ENCODE data around the gene UMOD.

UMOD gene

GRCh38 chr16:20363191-20363590 is 10.7 kb upstream of the UMOD start:
- Histone ChIP-seq H3K27ac (ENCODE audit: low read depth, low read length) (no peak overlapping the region), H3K36me3 (ENCODE audit: control insufficient read depth in 1 of 2, insufficient read depth in 2 of 2, low read length in 2 of 2) (no peaks in the 10 kb centered on the region), H3K9me3 (ENCODE audit: insufficient read depth, low read depth, low read length) (no peaks in the 10 kb centered on the region), H3K79me2 (ENCODE audit: control insufficient read depth, insufficient read depth, low read length, poor library complexity) (no peaks in the 10 kb centered on the region), H2BK120ac (ENCODE audit: insufficient read depth, low read length, poor library complexity) (no peak overlapping the region), H4K91ac (ENCODE audit: low read depth, low read length) (no peak overlapping the region), H3K79me1 (ENCODE audit: low read length) (no peaks in the 10 kb centered on the region), H2AFZ (ENCODE audit: insufficient read depth, low read length, poor library complexity) (no peak overlapping the region), H3K4me1 (ENCODE audit: control insufficient read depth in 1 of 2, insufficient read depth in 2 of 2, low read length in 2 of 2) (no peaks in the 10 kb centered on the region), H2BK5ac (ENCODE audit: low read depth, low read length, poor library complexity) (no peak overlapping the region), H3K27me3 (ENCODE audit: insufficient read depth, low read length) (no peaks in the 10 kb centered on the region), H3K18ac (ENCODE audit: low read length) (no peak overlapping the region), H4K12ac (ENCODE audit: low read depth, low read length) (no peak overlapping the region), H3K14ac (ENCODE audit: low read length) (no peak overlapping the region), H2AK5ac (ENCODE audit: low read length) (no peak overlapping the region), H2BK12ac (ENCODE audit: low read length) (no peak overlapping the region), H3K23ac (ENCODE audit: low read length) (no peak overlapping the region), H3K4me2 (ENCODE audit: low read length) (no peak overlapping the region), H3K4me3 (ENCODE audit: low read depth, low read length) (no peak overlapping the region), H3K4ac (ENCODE audit: low read depth, low read length) (no peak overlapping the region), H3K9ac (ENCODE audit: low read length) (no peak overlapping the region), H4K8ac (ENCODE audit: low read depth, low read length) (no peak overlapping the region)
- WGBS (ENCODE audit: extremely low coverage, insufficient coverage, insufficient read length): no CpG with 5 or more reads among the region's 2 CpGs
- DNase-seq: no peak

GRCh38 chr16:20359997-20360396 is 7.5 kb upstream of the UMOD start:
- Histone ChIP-seq H2BK120ac (ENCODE audit: insufficient read depth, low read length, poor library complexity) (no peak overlapping the region), H3K9me3 (ENCODE audit: insufficient read depth, low read depth, low read length) (peaks cover 2% of the 10 kb centered on the region), H4K91ac (ENCODE audit: low read depth, low read length) (no peak overlapping the region), H3K27ac (ENCODE audit: low read depth, low read length) (no peak overlapping the region), H2BK5ac (ENCODE audit: low read depth, low read length, poor library complexity) (no peak overlapping the region), H3K27me3 (ENCODE audit: insufficient read depth, low read length) (no peaks in the 10 kb centered on the region), H2AK5ac (ENCODE audit: low read length) (no peak overlapping the region), H3K79me2 (ENCODE audit: control insufficient read depth, insufficient read depth, low read length, poor library complexity) (no peaks in the 10 kb centered on the region), H3K23ac (ENCODE audit: low read length) (no peak overlapping the region), H3K4me2 (ENCODE audit: low read length) (no peak overlapping the region), H3K18ac (ENCODE audit: low read length) (no peak overlapping the region), H3K4ac (ENCODE audit: low read depth, low read length) (no peak overlapping the region), H3K4me1 (ENCODE audit: control insufficient read depth in 1 of 2, insufficient read depth in 2 of 2, low read length in 2 of 2) (no peaks in the 10 kb centered on the region), H2BK12ac (ENCODE audit: low read length) (no peak overlapping the region), H3K36me3 (ENCODE audit: control insufficient read depth in 1 of 2, insufficient read depth in 2 of 2, low read length in 2 of 2) (no peaks in the 10 kb centered on the region), H4K8ac (ENCODE audit: low read depth, low read length) (no peak overlapping the region), H3K79me1 (ENCODE audit: low read length) (no peaks in the 10 kb centered on the region), H3K9ac (ENCODE audit: low read length) (no peak overlapping the region), H3K14ac (ENCODE audit: low read length) (no peak overlapping the region), H3K4me3 (ENCODE audit: low read depth, low read length) (no peak overlapping the region), H2AFZ (ENCODE audit: insufficient read depth, low read length, poor library complexity) (no peak overlapping the region), H4K12ac (ENCODE audit: low read depth, low read length) (no peak overlapping the region)
- WGBS (ENCODE audit: extremely low coverage, insufficient coverage, insufficient read length): no CpG with 5 or more reads among the region's 2 CpGs
- no peak for DNase-seq

- no peak overlapping the region for H3K4me2 ChIP-seq (ENCODE audit: low read length)
- H4K91ac ChIP-seq (ENCODE audit: low read depth, low read length): no peak overlapping the region
- no peak overlapping the region for H3K4me3 ChIP-seq (ENCODE audit: low read depth, low read length)
- H3K4ac ChIP-seq (ENCODE audit: low read depth, low read length): no peak overlapping the region
- no peak overlapping the region for H3K14ac ChIP-seq (ENCODE audit: low read length)
- no peak overlapping the region for H2BK12ac ChIP-seq (ENCODE audit: low read length)
- no peak overlapping the region for H2AK5ac ChIP-seq (ENCODE audit: low read length)
- DNase-seq: no peak
- H2BK120ac ChIP-seq (ENCODE audit: insufficient read depth, low read length, poor library complexity): no peak overlapping the region
- no CpG with 5 or more reads among the region's 7 CpGs for WGBS (ENCODE audit: extremely low coverage, insufficient coverage, insufficient read length)
- no peaks in the 10 kb centered on the region for H3K79me1 ChIP-seq (ENCODE audit: low read length)
- H3K27me3 ChIP-seq (ENCODE audit: insufficient read depth, low read length): no peaks in the 10 kb centered on the region
- no peak overlapping the region for H3K18ac ChIP-seq (ENCODE audit: low read length)
- no peak overlapping the region for H4K12ac ChIP-seq (ENCODE audit: low read depth, low read length)
- no peak overlapping the region for H3K23ac ChIP-seq (ENCODE audit: low read length)
- H2BK5ac ChIP-seq (ENCODE audit: low read depth, low read length, poor library complexity): no peak overlapping the region
- H3K9me3 ChIP-seq (ENCODE audit: insufficient read depth, low read depth, low read length): peaks cover 2% of the 10 kb centered on the region
- no peak overlapping the region for H4K8ac ChIP-seq (ENCODE audit: low read depth, low read length)
- no peak overlapping the region for H2AFZ ChIP-seq (ENCODE audit: insufficient read depth, low read length, poor library complexity)
- no peaks in the 10 kb centered on the region for H3K4me1 ChIP-seq (ENCODE audit: control insufficient read depth in 1 of 2, insufficient read depth in 2 of 2, low read length in 2 of 2)
- no peaks in the 10 kb centered on the region for H3K36me3 ChIP-seq (ENCODE audit: control insufficient read depth in 1 of 2, insufficient read depth in 2 of 2, low read length in 2 of 2)
- H3K27ac ChIP-seq (ENCODE audit: low read depth, low read length): no peak overlapping the region
- no peak overlapping the region for H3K9ac ChIP-seq (ENCODE audit: low read length)
- H3K79me2 ChIP-seq (ENCODE audit: control insufficient read depth, insufficient read depth, low read length, poor library complexity): no peaks in the 10 kb centered on the region
Observed at GRCh38 chr16:20355114-20355782, 2.7 kb upstream of the UMOD start.

- Histone ChIP-seq H3K27me3 (ENCODE audit: insufficient read depth, low read length) (no peaks in the 10 kb centered on the region), H3K9me3 (ENCODE audit: insufficient read depth, low read depth, low read length) (peaks cover 2% of the 10 kb centered on the region), H2AFZ (ENCODE audit: insufficient read depth, low read length, poor library complexity) (no peak overlapping the region), H3K4me2 (ENCODE audit: low read length) (no peak overlapping the region), H3K27ac (ENCODE audit: low read depth, low read length) (no peak overlapping the region), H3K4me3 (ENCODE audit: low read depth, low read length) (no peak overlapping the region), H3K4me1 (ENCODE audit: control insufficient read depth in 1 of 2, insufficient read depth in 2 of 2, low read length in 2 of 2) (no peaks in the 10 kb centered on the region), H3K36me3 (ENCODE audit: control insufficient read depth in 1 of 2, insufficient read depth in 2 of 2, low read length in 2 of 2) (no peaks in the 10 kb centered on the region), H3K4ac (ENCODE audit: low read depth, low read length) (no peak overlapping the region), H2BK5ac (ENCODE audit: low read depth, low read length, poor library complexity) (no peak overlapping the region), H3K18ac (ENCODE audit: low read length) (no peak overlapping the region), H3K79me2 (ENCODE audit: control insufficient read depth, insufficient read depth, low read length, poor library complexity) (no peaks in the 10 kb centered on the region), H2AK5ac (ENCODE audit: low read length) (no peak overlapping the region), H3K79me1 (ENCODE audit: low read length) (no peaks in the 10 kb centered on the region), H4K12ac (ENCODE audit: low read depth, low read length) (no peak overlapping the region), H2BK12ac (ENCODE audit: low read length) (no peak overlapping the region), H3K14ac (ENCODE audit: low read length) (no peak overlapping the region), H4K91ac (ENCODE audit: low read depth, low read length) (no peak overlapping the region), H4K8ac (ENCODE audit: low read depth, low read length) (no peak overlapping the region), H3K23ac (ENCODE audit: low read length) (no peak overlapping the region), H3K9ac (ENCODE audit: low read length) (no peak overlapping the region), H2BK120ac (ENCODE audit: insufficient read depth, low read length, poor library complexity) (no peak overlapping the region)
- no peak for DNase-seq
Observed at GRCh38 chr16:20353379-20353778, 864 bp upstream of the UMOD start.

All from trophoblast cell (in vitro differentiated cells and primary cell).